Keratinocyte (primary cell): Measurements from ENCODE around the gene CDK14. TPM values are rescaled to one million over a fixed set of nuclear protein-coding genes. Genes with fewer than 3 reads are reported as not detected.

ENCODE experiments used
- DNase-seq: peaks from one replicate; pipeline ENCODE4 v3.0.0-alpha.2; 2011; ENCODE audit warnings: low read depth, missing footprints, low spot score
- FAIRE-seq: peaks from 2 replicates; lab custom pipeline; 2011; peaks lifted over from hg19 to GRCh38; lab: Jason Lieb, UNC
- H2AFZ ChIP-seq: 2 replicates; pipeline ENCODE4 v1.6.0; 2012; ENCODE audit warnings: low read length, control low read depth, inconsistent platforms; ENCODE audit not compliant: control insufficient read depth
- H3K27ac ChIP-seq: 2 replicates; pipeline ENCODE4 v1.5.1; 2011; ENCODE audit warnings: low read length; ENCODE audit not compliant: control insufficient read depth, insufficient read depth
- H3K27me3 ChIP-seq: 3 replicates; pipeline ENCODE4 v1.6.0; 2011; ENCODE audit warnings: low read length; ENCODE audit not compliant: control insufficient read depth, insufficient read depth; ENCODE audit errors: extremely low read depth
- H3K36me3 ChIP-seq, 2 experiments: 2 replicates in 1 of 2; 3 replicates in 1 of 2; pipeline ENCODE4 v1.5.1; 2011; ENCODE audit warnings: low read length in 2 of 2, mild to moderate bottlenecking in 1 of 2; ENCODE audit not compliant: control insufficient read depth in 2 of 2, insufficient read depth in 2 of 2; ENCODE audit errors: extremely low read depth in 1 of 2
- H3K4me1 ChIP-seq: 3 replicates; pipeline ENCODE4 v1.5.1; 2011; ENCODE audit warnings: low read length; ENCODE audit not compliant: control insufficient read depth, insufficient read depth; ENCODE audit errors: extremely low read depth
- H3K4me2 ChIP-seq: 3 replicates; pipeline ENCODE4 v1.6.0; 2011; ENCODE audit warnings: low read depth, low read length; ENCODE audit not compliant: control insufficient read depth, insufficient read depth; ENCODE audit errors: extremely low read depth
- H3K4me3 ChIP-seq, 3 experiments: fragments of 200-600 bp in 1 of 3; sonication (generic) in 1 of 3; 2 replicates in 2 of 3; 3 replicates in 1 of 3; pipeline ENCODE4 v1.5.1; 2011 to 2016; ENCODE audit warnings: low read length in 3 of 3, mild to moderate bottlenecking in 3 of 3, control low read depth in 2 of 3, inconsistent platforms in 1 of 3, low read depth in 1 of 3, mixed read lengths in 1 of 3, mixed run types in 1 of 3, moderate library complexity in 1 of 3; ENCODE audit not compliant: control insufficient read depth in 2 of 3, insufficient read depth in 2 of 3; ENCODE audit errors: extremely low read depth in 1 of 3
- H3K79me2 ChIP-seq: 2 replicates; pipeline ENCODE4 v1.6.0; 2012; ENCODE audit warnings: low read length; ENCODE audit not compliant: control insufficient read depth, insufficient read depth
- H3K9ac ChIP-seq: 3 replicates; pipeline ENCODE4 v1.6.0; 2011; ENCODE audit warnings: low read length; ENCODE audit not compliant: control insufficient read depth, insufficient read depth; ENCODE audit errors: extremely low read depth
- H3K9me1 ChIP-seq: 3 replicates; pipeline ENCODE4 v1.6.0; 2011; ENCODE audit warnings: low read length; ENCODE audit not compliant: control insufficient read depth, insufficient read depth; ENCODE audit errors: extremely low read depth
- H3K9me3 ChIP-seq: 2 replicates; pipeline ENCODE4 v1.5.1; 2012; ENCODE audit warnings: low read depth, low read length; ENCODE audit not compliant: control insufficient read depth
- H4K20me1 ChIP-seq: 3 replicates; pipeline ENCODE4 v1.6.0; 2011; ENCODE audit warnings: low read length; ENCODE audit not compliant: control insufficient read depth, insufficient read depth; ENCODE audit errors: extremely low read depth
- CTCF ChIP-seq, 3 experiments: IDR thresholded peaks in 1 of 3; conservative IDR thresholded peaks in 1 of 3; optimal IDR thresholded peaks in 1 of 3; 2 replicates in 2 of 3; 3 replicates in 1 of 3; pipeline versions ENCODE3 to v1.5.1; 2011; ENCODE audit warnings: low read length in 3 of 3, mild to moderate bottlenecking in 3 of 3, moderate library complexity in 2 of 3, control low read depth in 1 of 3, inconsistent platforms in 1 of 3; ENCODE audit not compliant: insufficient read depth in 2 of 3; ENCODE audit errors: extremely low read depth in 1 of 3
- EZH2 ChIP-seq: IDR thresholded peaks from one replicate; pipeline ENCODE4 v1.6.1; 2012; ENCODE audit warnings: inconsistent platforms, mild to moderate bottlenecking, low read length, moderate library complexity
- dilution Hi-C: fragments of 300-500 bp; cut with MboI; formaldehyde crosslinking; loops from one replicate; pipeline ENCODE4 v1.7.0; 2020; ENCODE audit warnings: low sequenced_read_pairs; ENCODE audit not compliant: extremely low pct_ligation_motif_present
- polyA plus RNA-seq, 5 experiments: library from polyadenylated mRNA; depleted of rRNA in 3 of 5; stranded (reverse) in 3 of 5; stranded (forward) in 1 of 5; unstranded in 1 of 5; fragments of >200 nt; gene quantifications; 1 replicate in 1 of 5; 2 replicates in 3 of 5; 3 replicates in 1 of 5; pipeline versions ENCODE4 v1.2.1 to v1.2.3, GENCODE V29; 2011 to 2012; ENCODE audit warnings: missing spikeins in 2 of 5, low read depth in 1 of 5, low replicate concordance in 1 of 5

Gene CDK14
- polyA plus RNA-seq, 1 donor (not counting 4 experiments of a cell fraction or from before 2014, with no cell fraction given), result 4.0 TPM

- dilution Hi-C loops, result no loop called here
- Histone ChIP-seq H3K27ac (no peak overlapping the region), H3K4me3 (no peak overlapping the region), H3K36me3 (no peaks in the 10 kb centered on the region), H3K4me1 (no peaks in the 10 kb centered on the region), H3K4me2 (no peak overlapping the region), H2AFZ (no peak overlapping the region), H4K20me1 (no peaks in the 10 kb centered on the region), H3K27me3 (no peaks in the 10 kb centered on the region), H3K9ac (no peak overlapping the region), H3K9me3 (no peaks in the 10 kb centered on the region), H3K79me2 (no peaks in the 10 kb centered on the region), H3K9me1 (no peaks in the 10 kb centered on the region)
- no peak for FAIRE-seq
- TF ChIP-seq EZH2, result no peak
- no peak for DNase-seq
Observed at GRCh38 chr7:91088156-91088555, 492.0 kb downstream of the CDK14 start.

GRCh38 chr7:91088691-91089090 lies 492.6 kb downstream of the CDK14 start:
- dilution Hi-C loops, result no loop called here
- no peaks in the 10 kb centered on the region for H3K79me2 ChIP-seq
- no peaks in the 10 kb centered on the region for H4K20me1 ChIP-seq
- DNase-seq (no peak), FAIRE-seq (no peak)
- H3K9me1 ChIP-seq, result no peaks in the 10 kb centered on the region
- no peak overlapping the region for H2AFZ ChIP-seq
- H3K4me2 ChIP-seq, result no peak overlapping the region
- no peak for TF ChIP-seq EZH2
- no peak for TF ChIP-seq CTCF (optimal IDR thresholded peaks at IDR 0.05 in 1 of 3, IDR thresholded peaks at IDR 0.05 in 1 of 3, conservative IDR thresholded peaks at IDR 0.05 in 1 of 3; ENCODE audit: extremely low read depth in 1 of 3, insufficient read depth in 2 of 3, low read length in 3 of 3)
- no peak overlapping the region for H3K9ac ChIP-seq
- H3K4me3 ChIP-seq, result no peak overlapping the region
- H3K36me3 ChIP-seq, result no peaks in the 10 kb centered on the region
- no peaks in the 10 kb centered on the region for H3K4me1 ChIP-seq
- no peaks in the 10 kb centered on the region for H3K9me3 ChIP-seq
- no peak overlapping the region for H3K27ac ChIP-seq
- H3K27me3 ChIP-seq, result no peaks in the 10 kb centered on the region

GRCh38 chr7:91089382-91089963 lies 493.4 kb downstream of the CDK14 start:
- FAIRE-seq (no peak), DNase-seq (no peak)
- H3K9ac ChIP-seq, result no peak overlapping the region
- H3K27me3 ChIP-seq, result no peaks in the 10 kb centered on the region
- no peaks in the 10 kb centered on the region for H3K79me2 ChIP-seq
- H3K27ac ChIP-seq, result no peak overlapping the region
- no peaks in the 10 kb centered on the region for H3K4me1 ChIP-seq
- H2AFZ ChIP-seq, result peak overlapping the region; percentile 43
- peak overlapping the region; percentile 50 for H3K4me2 ChIP-seq
- no peaks in the 10 kb centered on the region for H3K9me1 ChIP-seq
- H3K36me3 ChIP-seq, result no peaks in the 10 kb centered on the region
- dilution Hi-C loops, result no loop called here
- H3K9me3 ChIP-seq, result no peaks in the 10 kb centered on the region
- TF ChIP-seq EZH2 (no peak), CTCF (optimal IDR thresholded peaks at IDR 0.05 in 1 of 3, IDR thresholded peaks at IDR 0.05 in 1 of 3, conservative IDR thresholded peaks at IDR 0.05 in 1 of 3; ENCODE audit: extremely low read depth in 1 of 3, insufficient read depth in 2 of 3, low read length in 3 of 3) (peak in 2 of 3 experiments; percentile 58 to 59)
- H3K4me3 ChIP-seq, result peak overlapping the region in 1 of 3 experiments; percentile 44
- H4K20me1 ChIP-seq, result no peaks in the 10 kb centered on the region
